Activated CD8-positive, alpha-beta memory T cell treated with anti-CD3 and anti-CD28 coated beads, Interleukin-2, amount 10 ng/mL, durations not matched to agents 7 days and 5 days (primary cell): ENCODE measurements around the gene C9orf85. TPM values are rescaled to one million over a fixed set of nuclear protein-coding genes. Genes with fewer than 3 reads are reported as not detected.
A peak's percentile ranks its signal among the peaks of the same experiment; 100 is the strongest.

Experiments used
- ATAC-seq: fragments of 150-1000 bp; cut with Tn5 transposase; one replicate; pipeline ENCODE4 v1.10.0; 2021; ENCODE audit warnings: moderate library complexity
- CTCF ChIA-PET: fragments of 350-600 bp; sonication (Branson Sonifier 250); formaldehyde crosslinking; loops from one replicate; lab custom pipeline; 2021; ENCODE audit warnings: antibody characterized with exemption; lab: Charles Lee
- DNase-seq: peaks from one replicate; pipeline ENCODE4 v3.0.0-alpha.2; 2020
- H3K27ac Mint-ChIP-seq: one replicate; pipeline ENCODE4 v1.8.0; 2021; ENCODE audit warnings: mild to moderate bottlenecking, mixed read lengths
- H3K27me3 Mint-ChIP-seq: one replicate; pipeline ENCODE4 v1.8.0; 2021; ENCODE audit warnings: mixed read lengths
- H3K36me3 Mint-ChIP-seq: one replicate; pipeline ENCODE4 v1.8.0; 2021; ENCODE audit warnings: mild to moderate bottlenecking, mixed read lengths
- H3K4me1 Mint-ChIP-seq: one replicate; pipeline ENCODE4 v1.8.0; 2021; ENCODE audit warnings: mixed read lengths
- H3K4me3 Mint-ChIP-seq: one replicate; pipeline ENCODE4 v1.8.0; 2021; ENCODE audit warnings: mild to moderate bottlenecking, moderate library complexity, mixed read lengths
- H3K9me3 Mint-ChIP-seq: one replicate; pipeline ENCODE4 v1.8.0; 2022; ENCODE audit warnings: low read depth, mixed read lengths
- total RNA-seq, 2 experiments: library from RNA; stranded (reverse); gene quantifications; one replicate each; pipeline ENCODE4 v1.2.3, GENCODE V29; 2021

Gene C9orf85
- total RNA-seq, result 10 to 100 TPM in 1 of 2 experiments, 1 to 10 TPM in 1; 9.8 to 13.0 TPM

- Mint-ChIP-seq H3K27me3 (no peaks in the 10 kb centered on the region), H3K36me3 (peaks cover 9% of the 10 kb centered on the region), H3K4me3 (peak within 1 kb of the TSS; percentile 95), H3K9me3 (no peaks in the 10 kb centered on the region), H3K27ac (peak within 1 kb of the TSS; percentile 99), H3K4me1 (peaks cover 66% of the 10 kb centered on the region)
- CTCF ChIA-PET, result interaction anchor here (0.6 to 1.9 kb wide), 8 partner anchors 13 to 128 kb away, joined by 3 to 11 read pairs (median 4); no protein-coding TSS in a partner anchor
- DNase-seq, result peak; percentile 99
- peak; percentile 95 for ATAC-seq
These were observed at the start of gene C9orf85, which contains the start of gene ABHD17B for GRCh38 chr9:71911061-71911907. TSS of gene C9orf85 (plus strand) at chr9:71911639. CDS start at chr9:71911735, 96 bp downstream. TSS of gene ABHD17B (minus strand) at chr9:71911193. CDS start at chr9:71875080, 36,113 bp downstream.

GRCh38 chr9:71863631-71864030 lies 47.8 kb upstream of the C9orf85 start:
- Mint-ChIP-seq H3K36me3 (peaks cover 76% of the 10 kb centered on the region), H3K27me3 (no peaks in the 10 kb centered on the region), H3K4me3 (no peak overlapping the region), H3K9me3 (peaks cover 17% of the 10 kb centered on the region), H3K4me1 (peaks cover 13% of the 10 kb centered on the region), H3K27ac (no peak overlapping the region)
- CTCF ChIA-PET, result interaction anchor here (1.2 to 1.3 kb wide), 2 partner anchors 44 to 161 kb away, joined by 3 read pairs; no protein-coding TSS in a partner anchor
- ATAC-seq (no peak), DNase-seq (no peak)

- H3K9me3 Mint-ChIP-seq, result peaks cover 17% of the 10 kb centered on the region
- ATAC-seq (no peak), DNase-seq (no peak)
- H3K27ac Mint-ChIP-seq, result no peak overlapping the region
- H3K36me3 Mint-ChIP-seq, result peaks cover 41% of the 10 kb centered on the region
- peaks cover 2% of the 10 kb centered on the region for H3K4me1 Mint-ChIP-seq
- no peak overlapping the region for H3K4me3 Mint-ChIP-seq
- H3K27me3 Mint-ChIP-seq, result no peaks in the 10 kb centered on the region
- CTCF ChIA-PET, result no interaction called here
These were observed 36.1 kb upstream of the C9orf85 start for GRCh38 chr9:71875345-71875744.

GRCh38 chr9:71876106-71876505 lies 35.3 kb upstream of the C9orf85 start:
- Mint-ChIP-seq H3K9me3 (peaks cover 21% of the 10 kb centered on the region), H3K4me1 (peaks cover 2% of the 10 kb centered on the region), H3K4me3 (no peak overlapping the region), H3K27ac (no peak overlapping the region), H3K36me3 (peaks cover 42% of the 10 kb centered on the region), H3K27me3 (no peaks in the 10 kb centered on the region)
- CTCF ChIA-PET, result no interaction called here
- DNase-seq, result no peak
- ATAC-seq, result no peak

GRCh38 chr9:71876829-71877228 lies 34.6 kb upstream of the C9orf85 start:
- Mint-ChIP-seq H3K36me3 (peaks cover 48% of the 10 kb centered on the region), H3K4me3 (no peak overlapping the region), H3K27ac (no peak overlapping the region), H3K9me3 (peaks cover 21% of the 10 kb centered on the region), H3K4me1 (peaks cover 2% of the 10 kb centered on the region), H3K27me3 (no peaks in the 10 kb centered on the region)
- ATAC-seq (no peak), DNase-seq (no peak)
- CTCF ChIA-PET, result no interaction called here

- no peak overlapping the region for H3K4me3 Mint-ChIP-seq
- H3K9me3 Mint-ChIP-seq, result peaks cover 24% of the 10 kb centered on the region
- DNase-seq, result no peak
- peaks cover 4% of the 10 kb centered on the region for H3K4me1 Mint-ChIP-seq
- CTCF ChIA-PET, result interaction anchor here (1.0 kb wide), 1 partner anchor 9 kb away, joined by 4 read pairs; no protein-coding TSS in a partner anchor
- H3K27me3 Mint-ChIP-seq, result no peaks in the 10 kb centered on the region
- H3K27ac Mint-ChIP-seq, result no peak overlapping the region
- no peak for ATAC-seq
- peaks cover 64% of the 10 kb centered on the region for H3K36me3 Mint-ChIP-seq
These were observed 32.8 kb upstream of the C9orf85 start for GRCh38 chr9:71878327-71879274.

- CTCF ChIA-PET, result interaction anchor here (1.0 to 1.4 kb wide), 4 partner anchors 8 to 73 kb away, joined by 3 to 4 read pairs (median 4); partner anchors contain the start of genes ABHD17B and C9orf85
- H3K27ac Mint-ChIP-seq, result no peak overlapping the region
- H3K36me3 Mint-ChIP-seq, result peaks cover 69% of the 10 kb centered on the region
- ATAC-seq, result no peak
- peaks cover 5% of the 10 kb centered on the region for H3K4me1 Mint-ChIP-seq
- H3K4me3 Mint-ChIP-seq, result no peak overlapping the region
- H3K9me3 Mint-ChIP-seq, result peaks cover 30% of the 10 kb centered on the region
- no peak for DNase-seq
- H3K27me3 Mint-ChIP-seq, result no peaks in the 10 kb centered on the region
These were observed 31.7 kb upstream of the C9orf85 start for GRCh38 chr9:71879644-71880174.

GRCh38 chr9:71884005-71884404 lies 27.4 kb upstream of the C9orf85 start:
- peaks cover 66% of the 10 kb centered on the region for H3K36me3 Mint-ChIP-seq
- CTCF ChIA-PET, result interaction anchor here (1.2 kb wide), 1 partner anchor 79 kb away, joined by 3 read pairs; no protein-coding TSS in a partner anchor

GRCh38 chr9:71885467-71885866 lies 26.0 kb upstream of the C9orf85 start:
- ATAC-seq (no peak), DNase-seq (no peak)
- peaks cover 13% of the 10 kb centered on the region for H3K9me3 Mint-ChIP-seq
- no peaks in the 10 kb centered on the region for H3K27me3 Mint-ChIP-seq
- H3K4me3 Mint-ChIP-seq, result no peak overlapping the region
- H3K4me1 Mint-ChIP-seq, result peaks cover 30% of the 10 kb centered on the region
- H3K36me3 Mint-ChIP-seq, result peaks cover 63% of the 10 kb centered on the region
- CTCF ChIA-PET, result interaction anchor here (1.2 to 1.3 kb wide), 2 partner anchors 10 to 11 kb away, joined by 4 to 5 read pairs; no protein-coding TSS in a partner anchor
- H3K27ac Mint-ChIP-seq, result no peak overlapping the region

More at GRCh38 chr9:71884005-71884404, 27.4 kb upstream of the C9orf85 start:
- H3K4me1 Mint-ChIP-seq, result peaks cover 30% of the 10 kb centered on the region
- ATAC-seq (no peak), DNase-seq (no peak)
- peak overlapping the region; percentile 45 for H3K27ac Mint-ChIP-seq
- H3K9me3 Mint-ChIP-seq, result peaks cover 22% of the 10 kb centered on the region
- no peak overlapping the region for H3K4me3 Mint-ChIP-seq
- H3K27me3 Mint-ChIP-seq, result no peaks in the 10 kb centered on the region

- ATAC-seq, result peak; percentile 76
- peak overlapping the region; percentile 36 for H3K27ac Mint-ChIP-seq
These were observed 25.4 kb upstream of the C9orf85 start for GRCh38 chr9:71886015-71886414.

GRCh38 chr9:71886541-71886940 lies 24.9 kb upstream of the C9orf85 start:
- DNase-seq, result no peak
- Mint-ChIP-seq H3K27me3 (no peaks in the 10 kb centered on the region), H3K9me3 (peaks cover 9% of the 10 kb centered on the region), H3K27ac (no peak overlapping the region), H3K36me3 (peaks cover 60% of the 10 kb centered on the region), H3K4me1 (peaks cover 31% of the 10 kb centered on the region), H3K4me3 (no peak overlapping the region)
- ATAC-seq, result no peak
- CTCF ChIA-PET, result interaction anchor here (1.2 to 1.3 kb wide), 2 partner anchors 9 to 10 kb away, joined by 4 to 5 read pairs; no protein-coding TSS in a partner anchor

More at GRCh38 chr9:71886015-71886414, 25.4 kb upstream of the C9orf85 start:
- CTCF ChIA-PET, result interaction anchor here (1.2 to 1.3 kb wide), 2 partner anchors 10 to 11 kb away, joined by 4 to 5 read pairs; no protein-coding TSS in a partner anchor
- H3K27me3 Mint-ChIP-seq, result no peaks in the 10 kb centered on the region
- H3K4me1 Mint-ChIP-seq, result peaks cover 31% of the 10 kb centered on the region
- H3K9me3 Mint-ChIP-seq, result peaks cover 9% of the 10 kb centered on the region
- H3K4me3 Mint-ChIP-seq, result no peak overlapping the region
- peaks cover 60% of the 10 kb centered on the region for H3K36me3 Mint-ChIP-seq
- DNase-seq, result no peak

- Mint-ChIP-seq H3K27me3 (no peaks in the 10 kb centered on the region), H3K9me3 (peaks cover 9% of the 10 kb centered on the region), H3K27ac (no peak overlapping the region)
These were observed 24.1 kb upstream of the C9orf85 start for GRCh38 chr9:71887362-71887761.

More at GRCh38 chr9:71887362-71887761, 24.1 kb upstream of the C9orf85 start:
- H3K36me3 Mint-ChIP-seq, result peaks cover 53% of the 10 kb centered on the region
- H3K4me3 Mint-ChIP-seq, result no peak overlapping the region
- CTCF ChIA-PET, result interaction anchor here (1.2 to 1.6 kb wide), 2 partner anchors 8 to 68 kb away, joined by 3 to 4 read pairs; no protein-coding TSS in a partner anchor
- DNase-seq (no peak), ATAC-seq (no peak)
- peaks cover 31% of the 10 kb centered on the region for H3K4me1 Mint-ChIP-seq
